HCT116 (cell line): ENCODE data around the gene TLCD2. TPM values are rescaled to one million over a fixed set of nuclear protein-coding genes. Genes with fewer than 3 reads are reported as not detected.

Source experiments
- ATAC-seq: fragments of 200-7000 bp; cut with Tn5 transposase; 2 replicates; pipeline ENCODE4 v1.9.1; 2020; ENCODE audit warnings: mild to moderate bottlenecking, moderate library complexity
- BruUV-seq: library from RNA; stranded (reverse); fragments of 400-500 nt; replicated peaks from 2 replicates; lab custom pipeline; 2021; lab: Mats Ljungman, UMichigan
- CTCF ChIA-PET: fragments of 300-600 bp; sonication (Branson Sonifier 250); formaldehyde crosslinking; loops from one replicate; lab custom pipeline; 2021; ENCODE audit warnings: antibody characterized with exemption; lab: Charles Lee
- POLR2A ChIA-PET: fragments of 300-600, 350-600 bp; sonication (Branson Sonifier 250); formaldehyde crosslinking; loops from one replicate; lab custom pipeline; 2021; ENCODE audit warnings: antibody characterized with exemption; lab: Charles Lee
- RAD21 ChIA-PET, 2 experiments: fragments of 300-600 bp; sonication (Branson Sonifier 250); formaldehyde crosslinking; loops; one replicate each; lab custom pipeline; 2023; ENCODE audit warnings: low total read pairs in 2 of 2; ENCODE audit not compliant: uncharacterized antibody in 2 of 2, unreplicated experiment in 2 of 2, low non-redundant PET in 1 of 2; lab: Charles Lee
- DNase-seq: peaks from one replicate; pipeline ENCODE4 v3.0.0-alpha.2; 2010; ENCODE audit warnings: low read depth, low spot score
- H2AFZ ChIP-seq: fragments of 200-600 bp; shearing (Covaris generic), sonication (generic); 2 replicates; pipeline ENCODE4 v1.6.1; 2017; ENCODE audit warnings: low read depth, mixed run types, mixed read lengths, antibody characterized with exemption, low read length; ENCODE audit not compliant: poor library complexity, severe bottlenecking
- H3K27ac ChIP-seq: 2 replicates; pipeline ENCODE4 v1.5.1; 2012; ENCODE audit warnings: low read depth, low read length
- H3K27me3 ChIP-seq: fragments of 200-600 bp; sonication (generic); 2 replicates; pipeline ENCODE4 v1.6.1; 2016; ENCODE audit warnings: mixed run types, low read length, mixed read lengths; ENCODE audit not compliant: insufficient read depth
- H3K36me3 ChIP-seq, 2 experiments: fragments of 200-500 bp in 1 of 2; fragments of 200-600 bp in 1 of 2; sonication (Bioruptor generic) in 1 of 2; sonication (generic) in 1 of 2; 2 replicates each; pipeline versions ENCODE4 v1.5.1 to v1.6.1; 2014 to 2016; ENCODE audit warnings: low read length in 2 of 2, inconsistent platforms in 1 of 2, mixed read lengths in 1 of 2, mixed run types in 1 of 2; ENCODE audit not compliant: insufficient read depth in 2 of 2, control insufficient read depth in 1 of 2
- H3K4me1 ChIP-seq, 2 experiments: fragments of 200-600 bp in 1 of 2; sonication (generic) in 1 of 2; 2 replicates each; pipeline versions ENCODE4 v1.5.1 to v1.6.1; 2012 to 2017; ENCODE audit warnings: low read length in 2 of 2, inconsistent platforms in 1 of 2, mild to moderate bottlenecking in 1 of 2, mixed read lengths in 1 of 2, mixed run types in 1 of 2, moderate library complexity in 1 of 2; ENCODE audit not compliant: insufficient read depth in 2 of 2, control insufficient read depth in 1 of 2
- H3K4me2 ChIP-seq: fragments of 200-600 bp; sonication (generic); 2 replicates; pipeline ENCODE4 v1.6.1; 2017; ENCODE audit warnings: mixed run types, low read length, mixed read lengths
- H3K4me3 ChIP-seq, 2 experiments: fragments of 200-600 bp in 1 of 2; sonication (generic) in 1 of 2; replicated peaks in 1 of 2; 2 replicates each; pipeline ENCODE4 v1.5.1; 2011 to 2016; ENCODE audit warnings: low read length in 2 of 2, control low read depth in 1 of 2, low read depth in 1 of 2, mild to moderate bottlenecking in 1 of 2, mixed read lengths in 1 of 2, mixed run types in 1 of 2
- H3K79me2 ChIP-seq: fragments of 200-600 bp; sonication (generic); 2 replicates; pipeline ENCODE4 v1.6.1; 2017; ENCODE audit warnings: mild to moderate bottlenecking, mixed run types, low read length, moderate library complexity, mixed read lengths; ENCODE audit not compliant: insufficient read depth
- H3K9ac ChIP-seq: fragments of 200-600 bp; sonication (generic); 2 replicates; pipeline ENCODE4 v1.6.1; 2016; ENCODE audit warnings: low read length, mixed read lengths
- H3K9me2 ChIP-seq: fragments of 200-600 bp; sonication (generic), shearing (Covaris generic); 2 replicates; pipeline ENCODE4 v1.6.1; 2017; ENCODE audit warnings: mixed run types, mild to moderate bottlenecking, moderate library complexity; ENCODE audit not compliant: insufficient read depth
- H3K9me3 ChIP-seq, 2 experiments: fragments of 200-500 bp in 1 of 2; fragments of 200-600 bp in 1 of 2; sonication (Bioruptor generic) in 1 of 2; sonication (generic) in 1 of 2; 2 replicates each; pipeline ENCODE4 v1.6.1; 2014 to 2017; ENCODE audit warnings: low read length in 2 of 2, mixed read lengths in 2 of 2, inconsistent platforms in 1 of 2, low read depth in 1 of 2, mild to moderate bottlenecking in 1 of 2, mixed run types in 1 of 2, moderate library complexity in 1 of 2; ENCODE audit not compliant: control insufficient read depth in 1 of 2, insufficient read depth in 1 of 2
- H4K20me1 ChIP-seq: fragments of 200-600 bp; sonication (generic), shearing (Covaris generic); 2 replicates; pipeline ENCODE4 v1.6.1; 2017; ENCODE audit warnings: mixed run types, mild to moderate bottlenecking, moderate library complexity; ENCODE audit not compliant: insufficient read depth
- CBX3 ChIP-seq: IDR thresholded peaks from 2 replicates; pipeline ENCODE4 v1.6.1; 2012; ENCODE audit warnings: low read depth
- CEBPB ChIP-seq: IDR thresholded peaks from 2 replicates; pipeline ENCODE4 v1.6.1; 2012; ENCODE audit warnings: low read depth
- CTCF ChIP-seq, 3 experiments: fragments of 200-600 bp in 1 of 3; sonication (generic) in 1 of 3; IDR thresholded peaks in 2 of 3; conservative IDR thresholded peaks in 1 of 3; 2 replicates each; pipeline ENCODE4 v1.5.1; 2012 to 2017; ENCODE audit warnings: low read depth in 2 of 3, low read length in 2 of 3, antibody characterized with exemption in 1 of 3, borderline replicate concordance in 1 of 3, control low read depth in 1 of 3, mild to moderate bottlenecking in 1 of 3, mixed read lengths in 1 of 3, mixed run types in 1 of 3, moderate library complexity in 1 of 3; ENCODE audit not compliant: insufficient read depth in 1 of 3
- EZH2 ChIP-seq: fragments of 200-600 bp; sonication (generic); IDR thresholded peaks from 2 replicates; pipeline ENCODE4 v1.6.1; 2017; ENCODE audit warnings: antibody characterized with exemption, mixed run types
- EZH2phosphoT487 ChIP-seq: fragments of 200-600 bp; IDR thresholded peaks from 2 replicates; pipeline ENCODE4 v1.6.1; 2018; ENCODE audit warnings: antibody characterized with exemption, borderline replicate concordance
- JUND ChIP-seq: IDR thresholded peaks from 2 replicates; pipeline ENCODE4 v1.6.1; 2012
- POLR2A ChIP-seq: IDR thresholded peaks from 2 replicates; pipeline ENCODE4 v1.7.0; 2011; ENCODE audit warnings: borderline replicate concordance; ENCODE audit not compliant: insufficient read depth, insufficient read length; ENCODE audit errors: extremely low read depth
- POLR2AphosphoS5 ChIP-seq: IDR thresholded peaks from 2 replicates; pipeline ENCODE4 v1.6.1; 2011; ENCODE audit warnings: mild to moderate bottlenecking, low read depth, low read length, moderate library complexity
- RAD21 ChIP-seq: IDR thresholded peaks from 2 replicates; pipeline ENCODE4 v1.6.1; 2012; ENCODE audit warnings: low read depth, mild to moderate bottlenecking
- SIN3A ChIP-seq: IDR thresholded peaks from 2 replicates; pipeline ENCODE4 v1.6.1; 2012; ENCODE audit warnings: low read depth
- YY1 ChIP-seq: IDR thresholded peaks from 2 replicates; pipeline ENCODE4 v1.6.1; 2011; ENCODE audit warnings: low read length, low read depth, moderate library complexity, mild to moderate bottlenecking; ENCODE audit not compliant: insufficient replicate concordance; ENCODE audit errors: extremely low read depth
- ZFX ChIP-seq: fragments of 450-650 bp; IDR thresholded peaks from 2 replicates; pipeline ENCODE4 v1.6.1; 2017
- ZNF274 ChIP-seq: fragments of 200-500 bp; sonication (Bioruptor generic); IDR thresholded peaks from 2 replicates; pipeline ENCODE4 v1.6.1; 2014; ENCODE audit warnings: mild to moderate bottlenecking, low read depth, low read length, inconsistent platforms
- intact Hi-C: fragments of 100-400 bp; cut with micrococcal nuclease; formaldehyde crosslinking; loops from 2 replicates; pipeline ENCODE4 v1.10.0; 2022
- total RNA-seq: library from RNA; stranded (reverse); gene quantifications from one replicate; pipeline ENCODE4 v1.2.1, GENCODE V29; 2021; ENCODE audit not compliant: unreplicated experiment

TLCD2 gene
- total RNA-seq, 1 experiment from 2014 or later = 1.8 TPM

GRCh38 chr17:1746975-1747543, 36.9 kb upstream of the TLCD2 start:
- Histone ChIP-seq H3K9me2 (no peaks in the 10 kb centered on the region), H4K20me1 (no peaks in the 10 kb centered on the region), H3K27me3 (no peaks in the 10 kb centered on the region), H3K4me1 (peaks cover 0 to 4% of the 10 kb centered on the region in 2 experiments; a peak in 2 of 4 replicates), H3K4me2 (no peak overlapping the region), H3K4me3 (no peak overlapping the region), H3K9me3 (no peaks in the 10 kb centered on the region), H3K27ac (no peak overlapping the region), H3K36me3 (no peaks in the 10 kb centered on the region), H3K9ac (no peak overlapping the region), H3K79me2 (no peaks in the 10 kb centered on the region), H2AFZ (no peak overlapping the region)
- TF ChIP-seq JUND (no peak), POLR2AphosphoS5 (no peak), EZH2 (no peak), ZFX (no peak), CEBPB (no peak), SIN3A (no peak), RAD21 (no peak), EZH2phosphoT487 (no peak), POLR2A (no peak), ZNF274 (no peak), CBX3 (no peak), CTCF (IDR thresholded peaks at IDR 0.05 in 2 of 3, conservative IDR thresholded peaks at IDR 0.05 in 1 of 3; ENCODE audit: borderline replicate concordance in 1 of 3, insufficient read depth in 1 of 3, low read depth in 2 of 3, low read length in 2 of 3) (no peak), YY1 (no peak)
- intact Hi-C loops = no loop called here
- no TSS peak for BruUV-seq
- ChIA-PET RAD21 (no interaction called here), POLR2A (interaction anchor here (1.2 kb wide), 1 partner anchor 27 kb away, joined by 4 read pairs; no protein-coding TSS in a partner anchor), CTCF (no interaction called here)
- ATAC-seq (no peak), DNase-seq (no peak)
